C4-2B (cell line): Measurements from ENCODE around the gene KLHL26.

Experiments
- ZFX ChIP-seq: fragments of 450-650 bp; IDR thresholded peaks from 2 replicates; pipeline ENCODE4 v1.6.1; 2017
- TF ChIP-seq, protein P1 (sequence below): fragments of 450-650 bp; conservative IDR thresholded peaks from 2 replicates; pipeline ENCODE4 v1.5.1; 2017; ENCODE audit warnings: mild to moderate bottlenecking

GRCh38 chr19:18636969-18637629 lies at the start of gene KLHL26:
- TF ChIP-seq, protein P1, sequence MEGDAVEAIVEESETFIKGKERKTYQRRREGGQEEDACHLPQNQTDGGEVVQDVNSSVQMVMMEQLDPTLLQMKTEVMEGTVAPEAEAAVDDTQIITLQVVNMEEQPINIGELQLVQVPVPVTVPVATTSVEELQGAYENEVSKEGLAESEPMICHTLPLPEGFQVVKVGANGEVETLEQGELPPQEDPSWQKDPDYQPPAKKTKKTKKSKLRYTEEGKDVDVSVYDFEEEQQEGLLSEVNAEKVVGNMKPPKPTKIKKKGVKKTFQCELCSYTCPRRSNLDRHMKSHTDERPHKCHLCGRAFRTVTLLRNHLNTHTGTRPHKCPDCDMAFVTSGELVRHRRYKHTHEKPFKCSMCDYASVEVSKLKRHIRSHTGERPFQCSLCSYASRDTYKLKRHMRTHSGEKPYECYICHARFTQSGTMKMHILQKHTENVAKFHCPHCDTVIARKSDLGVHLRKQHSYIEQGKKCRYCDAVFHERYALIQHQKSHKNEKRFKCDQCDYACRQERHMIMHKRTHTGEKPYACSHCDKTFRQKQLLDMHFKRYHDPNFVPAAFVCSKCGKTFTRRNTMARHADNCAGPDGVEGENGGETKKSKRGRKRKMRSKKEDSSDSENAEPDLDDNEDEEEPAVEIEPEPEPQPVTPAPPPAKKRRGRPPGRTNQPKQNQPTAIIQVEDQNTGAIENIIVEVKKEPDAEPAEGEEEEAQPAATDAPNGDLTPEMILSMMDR, result no peak
- TF ChIP-seq ZFX, result no peak
